PC-3 (cell line): ENCODE results near the gene APOBEC3C. TPM values are rescaled to one million over a fixed set of nuclear protein-coding genes. Genes with fewer than 3 reads are reported as not detected.
A peak's percentile ranks its signal among the peaks of the same experiment; 100 is the strongest.

ENCODE experiments used
- ATAC-seq: fragments of 200-7000 bp; cut with Tn5 transposase; 2 replicates; pipeline ENCODE4 v1.9.1; 2020; ENCODE audit warnings: mild to moderate bottlenecking, moderate library complexity
- BruUV-seq: library from RNA; stranded (reverse); fragments of 400-500 nt; replicated peaks from 2 replicates; lab custom pipeline; 2021; lab: Mats Ljungman, UMichigan
- CTCF ChIA-PET: fragments of 300-600 bp; sonication (Branson Sonifier 250); formaldehyde crosslinking; loops from one replicate; lab custom pipeline; 2022; ENCODE audit warnings: antibody characterized with exemption; lab: Charles Lee
- POLR2A ChIA-PET: fragments of 300-600 bp; sonication (Branson Sonifier 250); formaldehyde crosslinking; loops from one replicate; lab custom pipeline; 2022; ENCODE audit warnings: antibody characterized with exemption; ENCODE audit not compliant: unreplicated experiment; lab: Charles Lee
- DNase-seq: peaks from one replicate; pipeline ENCODE4 v3.0.0-alpha.2; 2015
- H2AFZ ChIP-seq: fragments of 300-600 bp; sonication (generic); 2 replicates; pipeline ENCODE4 v1.6.0; 2016; ENCODE audit warnings: antibody characterized with exemption, low read length
- H3F3A ChIP-seq: fragments of 300-600 bp; sonication (generic); one replicate; pipeline ENCODE4 v1.6.0; 2017; ENCODE audit warnings: antibody characterized with exemption, low read length, control low read depth, mild to moderate bottlenecking; ENCODE audit not compliant: unreplicated experiment
- H3K27ac ChIP-seq: fragments of 300-600 bp; sonication (generic); 2 replicates; pipeline ENCODE4 v1.5.1; 2016; ENCODE audit warnings: mild to moderate bottlenecking, low read length
- H3K27me3 ChIP-seq: fragments of 300-600 bp; sonication (generic); 2 replicates; pipeline ENCODE4 v1.6.1; 2016; ENCODE audit warnings: low read length, mixed read lengths
- H3K36me3 ChIP-seq: fragments of 300-600 bp; sonication (generic); 2 replicates; pipeline ENCODE4 v1.6.1; 2016; ENCODE audit warnings: low read depth, mixed run types, low read length, mixed read lengths
- H3K4me1 ChIP-seq: fragments of 300-600 bp; sonication (generic); 2 replicates; pipeline ENCODE4 v1.5.1; 2016; ENCODE audit warnings: low read length; ENCODE audit not compliant: insufficient read depth
- H3K4me2 ChIP-seq: fragments of 300-600 bp; sonication (generic); 2 replicates; pipeline ENCODE4 v1.6.0; 2016; ENCODE audit warnings: low read length
- H3K4me3 ChIP-seq: fragments of 300-600 bp; sonication (generic); 2 replicates; pipeline ENCODE4 v1.5.1; 2016; ENCODE audit warnings: mild to moderate bottlenecking, low read length, mixed read lengths
- H3K79me2 ChIP-seq: fragments of 300-600 bp; sonication (generic); 2 replicates; pipeline ENCODE4 v1.6.1; 2017; ENCODE audit warnings: low read length, mixed read lengths
- H3K9ac ChIP-seq: fragments of 300-600 bp; sonication (generic); 2 replicates; pipeline ENCODE4 v1.6.0; 2016; ENCODE audit warnings: mild to moderate bottlenecking, low read length
- H3K9me2 ChIP-seq: fragments of 300-600 bp; sonication (generic); replicated peaks from 2 replicates; pipeline ENCODE4 v1.6.1; 2016; ENCODE audit warnings: mixed run types, low read length, mixed read lengths
- H3K9me3 ChIP-seq: fragments of 300-600 bp; sonication (generic); 2 replicates; pipeline ENCODE4 v1.6.1; 2016; ENCODE audit warnings: low read length, mixed read lengths
- H4K20me1 ChIP-seq: fragments of 300-600 bp; sonication (generic); 2 replicates; pipeline ENCODE4 v1.6.1; 2016; ENCODE audit warnings: low read length, mixed read lengths
- CTCF ChIP-seq: fragments of 300-600 bp; sonication (generic); conservative IDR thresholded peaks from 2 replicates; pipeline ENCODE4 v1.5.1; 2017; ENCODE audit warnings: antibody characterized with exemption, low read depth, mild to moderate bottlenecking, low read length
- EZH2 ChIP-seq: fragments of 300-600 bp; sonication (generic); IDR thresholded peaks from one replicate; pipeline ENCODE4 v1.6.1; 2017; ENCODE audit warnings: antibody characterized with exemption, mild to moderate bottlenecking, low read length; ENCODE audit not compliant: unreplicated experiment
- EZH2phosphoT487 ChIP-seq: fragments of 300-600 bp; sonication (generic); IDR thresholded peaks from 2 replicates; pipeline ENCODE4 v1.6.1; 2018; ENCODE audit warnings: mild to moderate bottlenecking, antibody characterized with exemption, low read length, borderline replicate concordance
- intact Hi-C: fragments of 100-400 bp; cut with micrococcal nuclease; formaldehyde crosslinking; loops from 2 replicates; pipeline ENCODE4 v1.9.0; 2023
- total RNA-seq: library from RNA; depleted of rRNA; stranded (reverse); fragments of >200 nt; gene quantifications from 2 replicates; pipeline ENCODE4 v1.2.3, GENCODE V29; 2014

Gene APOBEC3C
- total RNA-seq, 1 experiment from 2014 or later = 35.5 TPM

DNA sequence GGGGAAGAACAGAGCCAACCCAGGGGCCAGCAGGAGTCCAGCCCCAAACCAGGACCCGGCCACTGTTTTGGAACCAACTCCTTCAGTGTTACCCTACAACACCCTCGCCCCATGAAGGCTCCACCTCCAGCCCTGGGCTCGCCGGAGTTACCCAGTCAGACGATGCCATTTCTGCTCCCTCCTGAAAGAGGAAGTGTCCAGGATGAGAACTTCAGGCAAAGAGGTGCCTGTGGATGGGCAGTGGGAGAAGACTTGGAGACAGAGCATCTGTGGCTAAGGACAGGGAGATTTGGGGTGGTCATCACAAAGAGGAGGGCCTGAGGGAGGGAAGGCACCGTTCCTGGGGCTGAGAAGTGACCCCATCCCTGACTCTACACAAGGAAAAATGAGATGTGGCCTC is 18.0 kb upstream of the APOBEC3C start:
- Histone ChIP-seq H3K9me2 (no peaks in the 10 kb centered on the region), H3K4me3 (no peak overlapping the region), H3K79me2 (no peaks in the 10 kb centered on the region), H3K4me2 (no peak overlapping the region), H2AFZ (no peak overlapping the region), H3K27me3 (no peaks in the 10 kb centered on the region), H3F3A (no peaks in the 10 kb centered on the region), H4K20me1 (no peaks in the 10 kb centered on the region), H3K9me3 (no peaks in the 10 kb centered on the region), H3K4me1 (no peaks in the 10 kb centered on the region), H3K9ac (no peak overlapping the region), H3K27ac (no peak overlapping the region), H3K36me3 (no peaks in the 10 kb centered on the region)
- TF ChIP-seq CTCF = no peak
- no peak for TF ChIP-seq EZH2phosphoT487
- TF ChIP-seq EZH2 = no peak
- ChIA-PET POLR2A (no interaction called here), CTCF (no interaction called here)
- intact Hi-C loops = no loop called here
- ATAC-seq (no peak), DNase-seq (no peak)
- BruUV-seq = no TSS peak

DNA sequence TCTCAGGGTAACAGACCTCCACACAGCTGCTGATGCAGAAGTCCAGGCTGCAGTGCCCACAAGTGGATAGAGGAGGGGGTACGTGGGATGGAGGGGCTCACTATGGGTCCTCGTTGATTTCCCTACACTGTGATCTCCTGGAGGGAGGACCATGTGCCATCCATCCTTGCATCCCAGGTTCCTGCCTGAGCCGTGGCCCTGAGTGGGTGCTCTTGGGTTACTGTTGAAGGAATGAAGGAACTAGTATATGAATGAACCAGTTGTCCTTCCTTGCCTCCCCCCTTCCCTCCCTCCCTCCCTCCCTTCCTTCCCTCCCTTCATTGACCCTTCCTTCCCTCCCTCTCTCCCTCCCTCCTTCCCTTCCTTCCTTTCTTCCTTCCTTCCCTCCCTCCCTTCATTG is 16.5 kb upstream of the APOBEC3C start:
- no peak overlapping the region for H3K4me2 ChIP-seq
- H3K79me2 ChIP-seq = no peaks in the 10 kb centered on the region
- no peaks in the 10 kb centered on the region for H3F3A ChIP-seq
- H3K27ac ChIP-seq = no peak overlapping the region
- no peaks in the 10 kb centered on the region for H3K9me2 ChIP-seq
- no TSS peak for BruUV-seq
- TF ChIP-seq CTCF (no peak), EZH2phosphoT487 (no peak), EZH2 (no peak)
- no peaks in the 10 kb centered on the region for H4K20me1 ChIP-seq
- no peak overlapping the region for H3K9ac ChIP-seq
- DNase-seq (no peak), ATAC-seq (no peak)
- no peaks in the 10 kb centered on the region for H3K9me3 ChIP-seq
- no peaks in the 10 kb centered on the region for H3K36me3 ChIP-seq
- intact Hi-C loops = no loop called here
- POLR2A ChIA-PET = no interaction called here
- no peaks in the 10 kb centered on the region for H3K4me1 ChIP-seq
- CTCF ChIA-PET = no interaction called here
- no peak overlapping the region for H2AFZ ChIP-seq
- H3K4me3 ChIP-seq = no peak overlapping the region
- no peaks in the 10 kb centered on the region for H3K27me3 ChIP-seq

DNA sequence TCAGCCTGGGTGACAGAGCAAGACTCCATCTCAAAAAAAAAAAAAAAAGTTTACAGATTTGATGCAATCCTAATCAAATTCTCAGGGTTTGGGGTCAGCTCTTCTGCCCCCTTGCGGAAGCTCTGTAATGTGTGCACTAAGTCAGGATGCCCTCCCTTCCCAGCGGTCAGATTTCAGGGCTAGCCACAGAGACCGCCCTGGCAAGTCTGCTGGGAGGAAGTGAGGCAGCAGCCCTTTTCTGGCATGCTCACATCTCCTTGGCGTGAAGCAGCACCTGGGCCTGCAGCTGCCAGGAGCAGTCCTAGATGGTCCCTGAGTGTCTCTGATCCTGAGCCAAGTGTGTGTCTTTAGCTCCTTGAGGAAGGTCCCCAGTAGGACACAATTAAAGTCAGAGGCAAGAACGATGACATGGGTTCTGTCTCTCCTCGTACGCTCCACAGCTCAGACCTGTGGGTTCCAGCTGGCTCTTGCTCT is 10.9 kb upstream of the APOBEC3C start:
- intact Hi-C loops = loop anchor here (1.0 to 5.0 kb wide), 2 partner anchors 133 to 236 kb away; no protein-coding TSS in a partner anchor
- H3K4me2 ChIP-seq = no peak overlapping the region
- H3K27me3 ChIP-seq = no peaks in the 10 kb centered on the region
- H3K4me1 ChIP-seq = peaks cover 5% of the 10 kb centered on the region
- BruUV-seq = no TSS peak
- no peaks in the 10 kb centered on the region for H4K20me1 ChIP-seq
- H3K79me2 ChIP-seq = no peaks in the 10 kb centered on the region
- ChIA-PET CTCF (interaction anchor here (0.6 to 1.3 kb wide), 5 partner anchors 21 to 234 kb away, joined by 4 to 10 read pairs (median 6); partner anchors contain the start of gene APOBEC3B), POLR2A (interaction anchor here (0.7 kb wide), 2 partner anchors 60 to 235 kb away, joined by 7 read pairs; no protein-coding TSS in a partner anchor)
- no peak overlapping the region for H3K4me3 ChIP-seq
- DNase-seq (peak; percentile 90), ATAC-seq (peak; percentile 99)
- no peaks in the 10 kb centered on the region for H3F3A ChIP-seq
- H2AFZ ChIP-seq = peak overlapping the region; percentile 20; the same call in 1 of the 2 replicates
- no peaks in the 10 kb centered on the region for H3K36me3 ChIP-seq
- no peak overlapping the region for H3K9ac ChIP-seq
- no peaks in the 10 kb centered on the region for H3K9me3 ChIP-seq
- H3K9me2 ChIP-seq = no peaks in the 10 kb centered on the region
- H3K27ac ChIP-seq = peak overlapping the region; percentile 36
- TF ChIP-seq EZH2phosphoT487 (no peak), EZH2 (no peak), CTCF (peak; percentile 70)
